HCT116 (cell line): ENCODE measurements around the gene FFAR1. TPM values are rescaled to one million over a fixed set of nuclear protein-coding genes. Genes with fewer than 3 reads are reported as not detected.

Source experiments
- ATAC-seq: fragments of 200-7000 bp; cut with Tn5 transposase; 2 replicates; pipeline ENCODE4 v1.9.1; 2020; ENCODE audit warnings: mild to moderate bottlenecking, moderate library complexity
- BruUV-seq: library from RNA; stranded (reverse); fragments of 400-500 nt; replicated peaks from 2 replicates; lab custom pipeline; 2021; lab: Mats Ljungman, UMichigan
- CTCF ChIA-PET: fragments of 300-600 bp; sonication (Branson Sonifier 250); formaldehyde crosslinking; loops from one replicate; lab custom pipeline; 2021; ENCODE audit warnings: antibody characterized with exemption; lab: Charles Lee
- POLR2A ChIA-PET: fragments of 300-600, 350-600 bp; sonication (Branson Sonifier 250); formaldehyde crosslinking; loops from one replicate; lab custom pipeline; 2021; ENCODE audit warnings: antibody characterized with exemption; lab: Charles Lee
- RAD21 ChIA-PET, 2 experiments: fragments of 300-600 bp; sonication (Branson Sonifier 250); formaldehyde crosslinking; loops; one replicate each; lab custom pipeline; 2023; ENCODE audit warnings: low total read pairs in 2 of 2; ENCODE audit not compliant: uncharacterized antibody in 2 of 2, unreplicated experiment in 2 of 2, low non-redundant PET in 1 of 2; lab: Charles Lee
- DNase-seq: peaks from one replicate; pipeline ENCODE4 v3.0.0-alpha.2; 2010; ENCODE audit warnings: low read depth, low spot score
- H2AFZ ChIP-seq: fragments of 200-600 bp; shearing (Covaris generic), sonication (generic); 2 replicates; pipeline ENCODE4 v1.6.1; 2017; ENCODE audit warnings: low read depth, mixed run types, mixed read lengths, antibody characterized with exemption, low read length; ENCODE audit not compliant: poor library complexity, severe bottlenecking
- H3K27ac ChIP-seq: 2 replicates; pipeline ENCODE4 v1.5.1; 2012; ENCODE audit warnings: low read depth, low read length
- H3K27me3 ChIP-seq: fragments of 200-600 bp; sonication (generic); 2 replicates; pipeline ENCODE4 v1.6.1; 2016; ENCODE audit warnings: mixed run types, low read length, mixed read lengths; ENCODE audit not compliant: insufficient read depth
- H3K36me3 ChIP-seq, 2 experiments: fragments of 200-500 bp in 1 of 2; fragments of 200-600 bp in 1 of 2; sonication (Bioruptor generic) in 1 of 2; sonication (generic) in 1 of 2; 2 replicates each; pipeline versions ENCODE4 v1.5.1 to v1.6.1; 2014 to 2016; ENCODE audit warnings: low read length in 2 of 2, inconsistent platforms in 1 of 2, mixed read lengths in 1 of 2, mixed run types in 1 of 2; ENCODE audit not compliant: insufficient read depth in 2 of 2, control insufficient read depth in 1 of 2
- H3K4me1 ChIP-seq, 2 experiments: fragments of 200-600 bp in 1 of 2; sonication (generic) in 1 of 2; 2 replicates each; pipeline versions ENCODE4 v1.5.1 to v1.6.1; 2012 to 2017; ENCODE audit warnings: low read length in 2 of 2, inconsistent platforms in 1 of 2, mild to moderate bottlenecking in 1 of 2, mixed read lengths in 1 of 2, mixed run types in 1 of 2, moderate library complexity in 1 of 2; ENCODE audit not compliant: insufficient read depth in 2 of 2, control insufficient read depth in 1 of 2
- H3K4me2 ChIP-seq: fragments of 200-600 bp; sonication (generic); 2 replicates; pipeline ENCODE4 v1.6.1; 2017; ENCODE audit warnings: mixed run types, low read length, mixed read lengths
- H3K4me3 ChIP-seq, 2 experiments: fragments of 200-600 bp in 1 of 2; sonication (generic) in 1 of 2; replicated peaks in 1 of 2; 2 replicates each; pipeline ENCODE4 v1.5.1; 2011 to 2016; ENCODE audit warnings: low read length in 2 of 2, control low read depth in 1 of 2, low read depth in 1 of 2, mild to moderate bottlenecking in 1 of 2, mixed read lengths in 1 of 2, mixed run types in 1 of 2
- H3K79me2 ChIP-seq: fragments of 200-600 bp; sonication (generic); 2 replicates; pipeline ENCODE4 v1.6.1; 2017; ENCODE audit warnings: mild to moderate bottlenecking, mixed run types, low read length, moderate library complexity, mixed read lengths; ENCODE audit not compliant: insufficient read depth
- H3K9ac ChIP-seq: fragments of 200-600 bp; sonication (generic); 2 replicates; pipeline ENCODE4 v1.6.1; 2016; ENCODE audit warnings: low read length, mixed read lengths
- H3K9me2 ChIP-seq: fragments of 200-600 bp; sonication (generic), shearing (Covaris generic); 2 replicates; pipeline ENCODE4 v1.6.1; 2017; ENCODE audit warnings: mixed run types, mild to moderate bottlenecking, moderate library complexity; ENCODE audit not compliant: insufficient read depth
- H3K9me3 ChIP-seq, 2 experiments: fragments of 200-500 bp in 1 of 2; fragments of 200-600 bp in 1 of 2; sonication (Bioruptor generic) in 1 of 2; sonication (generic) in 1 of 2; 2 replicates each; pipeline ENCODE4 v1.6.1; 2014 to 2017; ENCODE audit warnings: low read length in 2 of 2, mixed read lengths in 2 of 2, inconsistent platforms in 1 of 2, low read depth in 1 of 2, mild to moderate bottlenecking in 1 of 2, mixed run types in 1 of 2, moderate library complexity in 1 of 2; ENCODE audit not compliant: control insufficient read depth in 1 of 2, insufficient read depth in 1 of 2
- H4K20me1 ChIP-seq: fragments of 200-600 bp; sonication (generic), shearing (Covaris generic); 2 replicates; pipeline ENCODE4 v1.6.1; 2017; ENCODE audit warnings: mixed run types, mild to moderate bottlenecking, moderate library complexity; ENCODE audit not compliant: insufficient read depth
- ATF3 ChIP-seq: IDR thresholded peaks from 2 replicates; pipeline ENCODE4 v1.6.1; 2012
- CEBPB ChIP-seq: IDR thresholded peaks from 2 replicates; pipeline ENCODE4 v1.6.1; 2012; ENCODE audit warnings: low read depth
- CTCF ChIP-seq, 3 experiments: fragments of 200-600 bp in 1 of 3; sonication (generic) in 1 of 3; IDR thresholded peaks in 2 of 3; conservative IDR thresholded peaks in 1 of 3; 2 replicates each; pipeline ENCODE4 v1.5.1; 2012 to 2017; ENCODE audit warnings: low read depth in 2 of 3, low read length in 2 of 3, antibody characterized with exemption in 1 of 3, borderline replicate concordance in 1 of 3, control low read depth in 1 of 3, mild to moderate bottlenecking in 1 of 3, mixed read lengths in 1 of 3, mixed run types in 1 of 3, moderate library complexity in 1 of 3; ENCODE audit not compliant: insufficient read depth in 1 of 3
- ELF1 ChIP-seq: IDR thresholded peaks from 2 replicates; pipeline ENCODE4 v1.6.1; 2012; ENCODE audit warnings: low read depth, borderline replicate concordance
- EZH2 ChIP-seq: fragments of 200-600 bp; sonication (generic); IDR thresholded peaks from 2 replicates; pipeline ENCODE4 v1.6.1; 2017; ENCODE audit warnings: antibody characterized with exemption, mixed run types
- EZH2phosphoT487 ChIP-seq: fragments of 200-600 bp; IDR thresholded peaks from 2 replicates; pipeline ENCODE4 v1.6.1; 2018; ENCODE audit warnings: antibody characterized with exemption, borderline replicate concordance
- JUND ChIP-seq: IDR thresholded peaks from 2 replicates; pipeline ENCODE4 v1.6.1; 2012
- MAX ChIP-seq: IDR thresholded peaks from 2 replicates; pipeline ENCODE4 v1.6.1; 2012
- RAD21 ChIP-seq: IDR thresholded peaks from 2 replicates; pipeline ENCODE4 v1.6.1; 2012; ENCODE audit warnings: low read depth, mild to moderate bottlenecking
- intact Hi-C: fragments of 100-400 bp; cut with micrococcal nuclease; formaldehyde crosslinking; loops from 2 replicates; pipeline ENCODE4 v1.10.0; 2022
- total RNA-seq: library from RNA; stranded (reverse); gene quantifications from one replicate; pipeline ENCODE4 v1.2.1, GENCODE V29; 2021; ENCODE audit not compliant: unreplicated experiment

Gene FFAR1
- total RNA-seq, 1 experiment from 2014 or later, result not detected

GRCh38 chr19:35305181-35305580 lies 42.5 kb upstream of the FFAR1 start:
- intact Hi-C loops, result no loop called here
- Histone ChIP-seq H3K4me2 (no peak overlapping the region), H3K9me2 (no peaks in the 10 kb centered on the region), H3K4me3 (no peak overlapping the region), H4K20me1 (no peaks in the 10 kb centered on the region), H3K9ac (no peak overlapping the region), H3K9me3 (no peaks in the 10 kb centered on the region), H3K36me3 (no peaks in the 10 kb centered on the region), H3K27me3 (no peaks in the 10 kb centered on the region), H3K27ac (no peak overlapping the region), H3K4me1 (peaks cover 0 to 9% of the 10 kb centered on the region in 2 experiments; a peak in 1 of 4 replicates), H3K79me2 (no peaks in the 10 kb centered on the region), H2AFZ (no peak overlapping the region)
- no TSS peak for BruUV-seq
- DNase-seq, result no peak
- no peak for ATAC-seq
- RAD21 ChIA-PET, result no interaction called here
- TF ChIP-seq EZH2phosphoT487 (no peak), JUND (no peak), CEBPB (no peak), ELF1 (no peak), MAX (no peak)
- CTCF ChIA-PET, result no interaction called here
- POLR2A ChIA-PET, result no interaction called here

- CTCF ChIA-PET, result interaction anchor here (1.6 kb wide), 1 partner anchor 9 kb away, joined by 4 read pairs; no protein-coding TSS in a partner anchor
Observed at GRCh38 chr19:35306473-35307246, 41.0 kb upstream of the FFAR1 start.

More at GRCh38 chr19:35306473-35307246, 41.0 kb upstream of the FFAR1 start:
- no peak for DNase-seq
- no peak overlapping the region for H2AFZ ChIP-seq
- H3K9ac ChIP-seq, result no peak overlapping the region
- H3K27me3 ChIP-seq, result no peaks in the 10 kb centered on the region
- no peak overlapping the region for H3K4me2 ChIP-seq
- peaks cover 0 to 20% of the 10 kb centered on the region in 2 experiments; a peak in 1 of 4 replicates for H3K4me1 ChIP-seq
- no TSS peak for BruUV-seq
- no peaks in the 10 kb centered on the region for H4K20me1 ChIP-seq
- peak; percentile 80 for ATAC-seq
- H3K79me2 ChIP-seq, result no peaks in the 10 kb centered on the region
- intact Hi-C loops, result no loop called here
- H3K36me3 ChIP-seq, result no peaks in the 10 kb centered on the region
- ChIA-PET POLR2A (interaction anchor here (0.8 kb wide), 1 partner anchor 12 kb away, joined by 3 read pairs; no protein-coding TSS in a partner anchor), RAD21 (no interaction called here)
- H3K9me3 ChIP-seq, result no peaks in the 10 kb centered on the region
- no peak overlapping the region for H3K4me3 ChIP-seq
- H3K27ac ChIP-seq, result no peak overlapping the region
- TF ChIP-seq CTCF (IDR thresholded peaks at IDR 0.05 in 2 of 3, conservative IDR thresholded peaks at IDR 0.05 in 1 of 3; ENCODE audit: borderline replicate concordance in 1 of 3, insufficient read depth in 1 of 3, low read depth in 2 of 3, low read length in 2 of 3), result peak; percentile 21 to 71 (median 49); a peak in 4 of 6 replicates
- no peak for TF ChIP-seq ELF1
- no peak; the same call in 1 of the 2 replicates for TF ChIP-seq RAD21
- TF ChIP-seq ATF3, result no peak
- TF ChIP-seq JUND, result no peak
- no peak for TF ChIP-seq EZH2
- no peaks in the 10 kb centered on the region for H3K9me2 ChIP-seq
